HepG2 (cell line): ENCODE measurements around the gene SNHG17. TPM values are rescaled to one million over a fixed set of nuclear protein-coding genes. Genes with fewer than 3 reads are reported as not detected.

Experiments
- ATAC-seq: fragments of 200-7000 bp; cut with Tn5 transposase; 3 replicates; pipeline ENCODE4 v1.9.1; 2020; ENCODE audit warnings: mild to moderate bottlenecking, moderate library complexity
- BruUV-seq: library from RNA; stranded (reverse); fragments of 400-500 nt; replicated peaks from 2 replicates; lab custom pipeline; 2021; lab: Mats Ljungman, UMichigan
- CTCF ChIA-PET: fragments of 300-600 bp; formaldehyde crosslinking; extraction: SDS; loops from one replicate; lab custom pipeline; 2021; ENCODE audit warnings: low total read pairs, inconsistent platforms, low intra/inter-chr PET ratio; lab: Yijun Ruan, JAX
- POLR2A ChIA-PET: fragments of 350-600 bp; sonication (Branson Sonifier 250); formaldehyde crosslinking; loops from one replicate; lab custom pipeline; 2020; ENCODE audit warnings: antibody characterized with exemption, inconsistent platforms; lab: Yijun Ruan, JAX
- DNase-seq: peaks from one replicate; pipeline ENCODE4 v3.0.0-alpha.2; 2015; ENCODE audit warnings: low spot score
- FAIRE-seq: peaks from 3 replicates; lab custom pipeline; 2011; peaks lifted over from hg19 to GRCh38; lab: Jason Lieb, UNC
- H2AFZ ChIP-seq: one replicate; pipeline ENCODE4 v1.6.1; 2011; ENCODE audit warnings: low read length, inconsistent platforms
- H3K27ac ChIP-seq: fragments of 300-600 bp; 3 replicates; pipeline ENCODE4 v1.8.0; 2011; ENCODE audit warnings: mixed run types, mild to moderate bottlenecking, mixed read lengths, low read length, inconsistent platforms; ENCODE audit not compliant: insufficient read depth; ENCODE audit errors: extremely low read length
- H3K27me3 ChIP-seq, 2 experiments: fragments of 200-600 bp in 1 of 2; 2 replicates in 1 of 2; 3 replicates in 1 of 2; pipeline versions ENCODE4 v1.6.0 to v1.8.0; 2011; ENCODE audit warnings: low read length in 2 of 2, mild to moderate bottlenecking in 2 of 2, moderate library complexity in 2 of 2, inconsistent platforms in 1 of 2; ENCODE audit not compliant: insufficient read depth in 2 of 2, control insufficient read depth in 1 of 2
- H3K36me3 ChIP-seq, 2 experiments: fragments of 200-600 bp in 1 of 2; replicated peaks in 1 of 2; 2 replicates in 1 of 2; 3 replicates in 1 of 2; pipeline versions ENCODE4 v1.5.1 to v1.8.0; 2011; ENCODE audit warnings: low read length in 2 of 2, inconsistent platforms in 1 of 2; ENCODE audit not compliant: insufficient read depth in 2 of 2, control insufficient read depth in 1 of 2
- H3K4me1 ChIP-seq: 2 replicates; pipeline ENCODE4 v1.5.1; 2012; ENCODE audit warnings: low read length, inconsistent platforms; ENCODE audit not compliant: insufficient read depth
- H3K4me2 ChIP-seq: 2 replicates; pipeline ENCODE4 v1.6.0; 2011; ENCODE audit warnings: low read depth, low read length, inconsistent platforms
- H3K4me3 ChIP-seq, 3 experiments: fragments of 200-600 bp in 1 of 3; sonication (generic), shearing (Covaris generic) in 1 of 3; replicated peaks in 1 of 3; 2 replicates each; pipeline ENCODE4 v1.5.1; 2011 to 2016; ENCODE audit warnings: low read length in 3 of 3, inconsistent platforms in 2 of 3, low read depth in 2 of 3, mild to moderate bottlenecking in 2 of 3, control low read depth in 1 of 3, mixed read lengths in 1 of 3; ENCODE audit not compliant: insufficient read depth in 1 of 3
- H3K79me2 ChIP-seq: one replicate; pipeline ENCODE4 v1.6.1; 2011; ENCODE audit warnings: low read length, inconsistent platforms; ENCODE audit not compliant: insufficient read depth
- H3K9ac ChIP-seq: 2 replicates; pipeline ENCODE4 v1.6.0; 2011; ENCODE audit warnings: mild to moderate bottlenecking, low read depth, low read length, inconsistent platforms; ENCODE audit not compliant: insufficient read depth
- H3K9me3 ChIP-seq: 2 replicates; pipeline ENCODE4 v1.5.1; 2012; ENCODE audit warnings: mild to moderate bottlenecking, low read length
- H4K20me1 ChIP-seq: 2 replicates; pipeline ENCODE4 v1.6.0; 2011; ENCODE audit warnings: inconsistent platforms, mild to moderate bottlenecking, low read length, moderate library complexity; ENCODE audit not compliant: insufficient read depth
- RERE ChIP-seq: IDR thresholded peaks from 2 replicates; pipeline ENCODE4 v1.6.1; 2016; ENCODE audit warnings: low read depth, missing genetic modification reagents, missing compliant biosample characterization
- WGBS: methylation state at CpG from one replicate; pipeline ENCODE4 v1.1.6; 2017; ENCODE audit warnings: low lambda C conversion rate; 5-methylcytosine and 5-hydroxymethylcytosine counted together
- in situ Hi-C: cut with HindIII; loops from 2 replicates; pipeline ENCODE4 v1.10.0; 2017; ENCODE audit warnings: low pct_unique_long_range_greater_than_20kb; ENCODE audit not compliant: extremely low pct_ligation_motif_present
- intact Hi-C: fragments of 100-400 bp; cut with micrococcal nuclease; formaldehyde crosslinking; loops from one replicate; pipeline ENCODE4 v1.10.0; 2022; ENCODE audit not compliant: unreplicated experiment
- polyA plus RNA-seq, 8 experiments: library from polyadenylated mRNA; depleted of rRNA in 3 of 8; stranded (reverse) in 7 of 8; unstranded in 1 of 8; fragments of >200 nt; fragmentation: Illumina TruSeq in 4 of 8; extraction: Trizol in 4 of 8; gene quantifications; 2 replicates each; pipeline versions ENCODE4 v1.2.1 to v1.2.3, GENCODE V29; 2011 to 2016; ENCODE audit warnings: low read depth in 4 of 8, missing spikeins in 1 of 8, mixed read lengths in 1 of 8; ENCODE audit not compliant: insufficient read depth in 1 of 8
- total RNA-seq, 5 experiments: library from RNA; depleted of rRNA; stranded (reverse); fragments of >200 nt; fragmentation: Illumina TruSeq; extraction: Trizol; gene quantifications; 2 replicates each; pipeline ENCODE4 v1.2.3, GENCODE V29; 2016; ENCODE audit warnings: low read depth in 1 of 5
- TF ChIP-seq, protein P1 (sequence below): sonication (generic); formaldehyde crosslinking; IDR thresholded peaks from 2 replicates; pipeline ENCODE4 v1.4.0; 2020; ENCODE audit warnings: missing genetic modification reagents
- TF ChIP-seq, protein P2 (sequence below): sonication (generic); formaldehyde crosslinking; IDR thresholded peaks from 2 replicates; pipeline ENCODE4 v1.8.1; 2022; ENCODE audit warnings: mild to moderate bottlenecking, missing genetic modification reagents

The SNHG17 gene
- total and polyA plus RNA-seq, 2 of the 13 experiments (the other 11 are each of a cell fraction or from before 2014, with no cell fraction given) = 26.2 to 41.2 TPM

DNA sequence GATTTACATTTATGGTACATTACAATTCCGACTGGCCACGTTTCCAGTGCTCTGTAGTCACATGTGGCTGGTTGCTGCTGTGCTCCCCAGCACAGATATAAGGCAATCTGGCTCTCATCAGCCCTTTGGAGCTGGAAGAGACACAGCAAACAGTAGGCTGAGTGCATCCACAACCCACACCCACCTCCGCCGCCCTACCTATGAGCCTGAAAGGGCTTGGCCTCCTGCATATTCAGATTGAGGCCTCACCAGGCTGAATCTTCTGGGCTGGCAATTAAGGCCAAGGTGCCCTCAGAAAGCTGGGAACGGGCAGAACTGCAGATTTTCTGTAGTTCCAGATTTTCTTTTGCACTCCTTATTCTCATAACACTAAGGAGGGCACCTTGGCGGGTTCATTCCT, 2.7 kb upstream of the SNHG17 start:
- FAIRE-seq (no peak), DNase-seq (no peak), ATAC-seq (no peak)
- H3K9ac ChIP-seq = no peak overlapping the region
- no peak overlapping the region for H2AFZ ChIP-seq
- intact Hi-C loops = loop anchor here (10.0 kb wide), 1 partner anchor 877 kb away; no protein-coding TSS in a partner anchor
- in situ Hi-C loops = loop anchor here (5.0 to 25.0 kb wide), 2 partner anchors 35 to 300 kb away; partner anchors contain the start of genes ACTR5 and RALGAPB
- H3K4me2 ChIP-seq = no peak overlapping the region
- peaks cover 6 to 13% of the 10 kb centered on the region in 2 experiments; a peak in 4 of 5 replicates for H3K36me3 ChIP-seq
- peaks cover 24% of the 10 kb centered on the region for H3K79me2 ChIP-seq
- peaks cover 0 to 4% of the 10 kb centered on the region in 2 experiments; a peak in 1 of 5 replicates for H3K27me3 ChIP-seq
- H3K27ac ChIP-seq = no peak overlapping the region
- TF ChIP-seq, protein P1, sequence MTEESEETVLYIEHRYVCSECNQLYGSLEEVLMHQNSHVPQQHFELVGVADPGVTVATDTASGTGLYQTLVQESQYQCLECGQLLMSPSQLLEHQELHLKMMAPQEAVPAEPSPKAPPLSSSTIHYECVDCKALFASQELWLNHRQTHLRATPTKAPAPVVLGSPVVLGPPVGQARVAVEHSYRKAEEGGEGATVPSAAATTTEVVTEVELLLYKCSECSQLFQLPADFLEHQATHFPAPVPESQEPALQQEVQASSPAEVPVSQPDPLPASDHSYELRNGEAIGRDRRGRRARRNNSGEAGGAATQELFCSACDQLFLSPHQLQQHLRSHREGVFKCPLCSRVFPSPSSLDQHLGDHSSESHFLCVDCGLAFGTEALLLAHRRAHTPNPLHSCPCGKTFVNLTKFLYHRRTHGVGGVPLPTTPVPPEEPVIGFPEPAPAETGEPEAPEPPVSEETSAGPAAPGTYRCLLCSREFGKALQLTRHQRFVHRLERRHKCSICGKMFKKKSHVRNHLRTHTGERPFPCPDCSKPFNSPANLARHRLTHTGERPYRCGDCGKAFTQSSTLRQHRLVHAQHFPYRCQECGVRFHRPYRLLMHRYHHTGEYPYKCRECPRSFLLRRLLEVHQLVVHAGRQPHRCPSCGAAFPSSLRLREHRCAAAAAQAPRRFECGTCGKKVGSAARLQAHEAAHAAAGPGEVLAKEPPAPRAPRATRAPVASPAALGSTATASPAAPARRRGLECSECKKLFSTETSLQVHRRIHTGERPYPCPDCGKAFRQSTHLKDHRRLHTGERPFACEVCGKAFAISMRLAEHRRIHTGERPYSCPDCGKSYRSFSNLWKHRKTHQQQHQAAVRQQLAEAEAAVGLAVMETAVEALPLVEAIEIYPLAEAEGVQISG = peak; percentile 13; the same call in 1 of the 2 replicates
- TF ChIP-seq, protein P2, sequence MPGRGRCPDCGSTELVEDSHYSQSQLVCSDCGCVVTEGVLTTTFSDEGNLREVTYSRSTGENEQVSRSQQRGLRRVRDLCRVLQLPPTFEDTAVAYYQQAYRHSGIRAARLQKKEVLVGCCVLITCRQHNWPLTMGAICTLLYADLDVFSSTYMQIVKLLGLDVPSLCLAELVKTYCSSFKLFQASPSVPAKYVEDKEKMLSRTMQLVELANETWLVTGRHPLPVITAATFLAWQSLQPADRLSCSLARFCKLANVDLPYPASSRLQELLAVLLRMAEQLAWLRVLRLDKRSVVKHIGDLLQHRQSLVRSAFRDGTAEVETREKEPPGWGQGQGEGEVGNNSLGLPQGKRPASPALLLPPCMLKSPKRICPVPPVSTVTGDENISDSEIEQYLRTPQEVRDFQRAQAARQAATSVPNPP (CRISPR knock-in tag) = no peak
- no peak for TF ChIP-seq RERE (CRISPR knock-in tag)
- 49% methylated on average over 6 of the region's 6 CpGs for WGBS
- POLR2A ChIA-PET = interaction anchor here (2.4 kb wide), 1 partner anchor 9 kb away, joined by 23 read pairs; no protein-coding TSS in a partner anchor
- H3K4me1 ChIP-seq = peaks cover 20% of the 10 kb centered on the region
- BruUV-seq = no TSS peak
- CTCF ChIA-PET = interaction anchor here (5.3 kb wide), 1 partner anchor 10 kb away, joined by 314 read pairs; no protein-coding TSS in a partner anchor
- peaks cover 14% of the 10 kb centered on the region for H4K20me1 ChIP-seq
- H3K9me3 ChIP-seq = no peaks in the 10 kb centered on the region
- H3K4me3 ChIP-seq = no peak overlapping the region
